Transverse colon (tissue), 3 donors: ENCODE results near the gene LYZL6.

Experiments
- CTCF ChIP-seq, 5 experiments: fragments of 200-600 bp in 3 of 5; fragments of 450-650 bp in 2 of 5; sonication (generic) in 3 of 5; IDR thresholded peaks; 1 replicate in 2 of 5; 2 replicates in 3 of 5; pipeline ENCODE4 v1.5.1; 2016 to 2017; ENCODE audit warnings: antibody characterized with exemption in 5 of 5, inconsistent platforms in 3 of 5, mild to moderate bottlenecking in 2 of 5, moderate library complexity in 1 of 5
- EP300 ChIP-seq: sonication (generic); formaldehyde crosslinking; IDR thresholded peaks from one replicate; pipeline ENCODE4 v1.6.1; 2017; ENCODE audit warnings: antibody characterized with exemption, low read depth
- POLR2A ChIP-seq: fragments of 450-650 bp; IDR thresholded peaks from one replicate; pipeline ENCODE4 v1.6.1; 2016; ENCODE audit warnings: antibody characterized with exemption, mild to moderate bottlenecking, moderate library complexity

- TF ChIP-seq CTCF (IDR thresholded peaks at IDR 0.05) (no peak), POLR2A (no peak), EP300 (no peak)
Observed at GRCh38 chr17:35930211-35931065, 13.1 kb downstream of the LYZL6 start, which contains the start of gene RDM1.
